ENCODE results near the gene PGBD5. TPM values are rescaled to one million over a fixed set of nuclear protein-coding genes. Genes with fewer than 3 reads are reported as not detected.

The PGBD5 gene
- polyA plus RNA-seq, 6 donors from 2014 or later: not detected

DNA sequence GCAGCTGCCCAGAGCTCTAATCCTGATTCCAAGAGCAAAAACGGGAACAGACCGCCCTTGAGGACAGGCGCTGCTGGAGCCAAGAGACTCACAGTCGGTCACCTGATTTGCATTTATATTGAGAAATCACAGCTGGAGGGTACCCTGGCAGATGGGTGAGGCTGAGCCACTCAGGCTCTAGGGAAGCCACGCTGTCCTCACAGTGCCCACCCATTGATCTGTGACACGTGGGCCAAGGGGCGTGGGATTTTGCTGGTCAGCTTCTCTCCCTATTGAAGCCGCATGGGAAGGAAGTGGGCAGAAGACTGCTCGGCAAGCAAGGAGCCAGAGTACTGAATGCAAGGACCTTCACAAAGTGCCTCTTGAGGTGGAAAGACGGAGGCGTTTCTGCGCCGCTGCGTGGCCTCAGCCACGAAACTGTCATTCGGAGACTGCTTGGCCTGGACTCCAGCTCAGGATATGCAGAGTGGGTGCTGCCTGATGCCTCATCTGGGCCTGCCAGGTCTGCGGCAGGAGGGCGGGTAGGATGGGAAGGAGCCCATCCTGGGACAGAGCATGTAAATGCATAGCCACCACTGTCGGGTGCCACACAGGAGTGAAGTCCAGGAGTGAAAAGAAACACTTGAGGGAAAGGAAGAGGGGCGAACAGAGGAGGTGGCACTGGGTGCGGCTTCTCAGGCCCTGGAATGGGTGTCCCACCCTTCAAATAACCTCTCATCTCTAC, 139.8 kb downstream of the PGBD5 start:
- H3K27ac Mint-ChIP-seq: peak overlapping the region in 3 of 6 donors; percentile 41 to 88 (median 43)
- ATAC-seq (ENCODE audit: low read depth in 2 of 2) (no peak), DNase-seq (no peak)
- H3K4me3 Mint-ChIP-seq: no peak overlapping the region
- H3K36me3 Mint-ChIP-seq: no peaks in the 10 kb centered on the region
- no peaks in the 10 kb centered on the region for H3K27me3 Mint-ChIP-seq
- peaks cover 0 to 2% (median 0%) of the 10 kb centered on the region in 7 donors for H3K9me3 Mint-ChIP-seq
- peaks cover 44 to 73% (median 73%) of the 10 kb centered on the region in 3 donors for H3K4me1 Mint-ChIP-seq

DNA sequence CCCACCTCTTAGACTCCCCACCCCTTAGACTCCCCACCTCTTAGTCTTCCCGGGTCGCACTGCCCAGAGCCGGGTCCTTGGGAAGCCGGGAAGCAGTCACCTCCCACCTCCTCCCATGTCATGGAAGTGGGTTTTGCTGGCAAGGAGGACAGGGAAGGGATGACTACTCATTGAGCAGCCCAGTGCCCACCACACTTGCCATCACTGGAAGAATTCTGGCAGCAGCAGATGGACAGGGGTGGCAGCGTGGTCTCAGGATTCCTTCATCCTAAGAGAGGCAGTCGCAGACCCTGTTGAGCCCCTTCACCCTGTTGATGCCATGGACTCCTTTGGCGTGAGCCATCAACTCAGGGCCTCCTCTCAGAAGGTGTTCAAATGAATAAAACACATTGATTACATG, 140.8 kb downstream of the PGBD5 start:
- H3K9me3 Mint-ChIP-seq: peaks cover 0 to under 1% (median 0%) of the 10 kb centered on the region in 7 donors
- peak overlapping the region in 4 of 6 donors; percentile 3 to 95 (median 60) for H3K27ac Mint-ChIP-seq
- H3K27me3 Mint-ChIP-seq: no peaks in the 10 kb centered on the region
- peaks cover 42 to 74% (median 73%) of the 10 kb centered on the region in 3 donors for H3K4me1 Mint-ChIP-seq
- no peak for DNase-seq
- no peak overlapping the region for H3K4me3 Mint-ChIP-seq
- no peak for ATAC-seq (ENCODE audit: low read depth in 2 of 2)
- no peaks in the 10 kb centered on the region for H3K36me3 Mint-ChIP-seq

DNA sequence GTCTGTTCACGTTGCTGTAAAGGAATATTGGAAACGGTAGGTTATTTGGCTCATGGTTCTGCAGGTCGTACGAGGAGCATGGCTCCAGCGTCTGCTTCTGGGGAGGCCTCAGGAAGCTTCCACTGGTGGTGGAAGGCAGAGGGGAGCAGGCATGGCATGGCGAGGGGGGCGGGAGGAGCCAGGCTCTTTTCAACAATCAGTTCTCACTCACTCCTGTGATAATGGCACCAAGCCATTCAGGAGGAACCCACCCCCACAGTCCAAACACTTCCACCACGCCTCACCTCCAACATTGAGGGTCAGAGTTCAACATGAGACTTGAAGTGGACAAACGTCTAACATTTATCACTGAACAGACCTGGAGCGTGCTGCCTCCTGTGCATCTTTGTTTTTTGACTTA, 141.2 kb downstream of the PGBD5 start:
- Mint-ChIP-seq H3K4me1 (peaks cover 43 to 74% (median 73%) of the 10 kb centered on the region in 3 donors), H3K36me3 (peaks cover 0 to under 1% of the 10 kb centered on the region in 2 donors), H3K4me3 (no peak overlapping the region), H3K27ac (peak overlapping the region in 2 of 6 donors; percentile 64 to 95), H3K27me3 (no peaks in the 10 kb centered on the region), H3K9me3 (no peaks in the 10 kb centered on the region)
- ATAC-seq (ENCODE audit: low read depth in 2 of 2) (no peak), DNase-seq (no peak)

DNA sequence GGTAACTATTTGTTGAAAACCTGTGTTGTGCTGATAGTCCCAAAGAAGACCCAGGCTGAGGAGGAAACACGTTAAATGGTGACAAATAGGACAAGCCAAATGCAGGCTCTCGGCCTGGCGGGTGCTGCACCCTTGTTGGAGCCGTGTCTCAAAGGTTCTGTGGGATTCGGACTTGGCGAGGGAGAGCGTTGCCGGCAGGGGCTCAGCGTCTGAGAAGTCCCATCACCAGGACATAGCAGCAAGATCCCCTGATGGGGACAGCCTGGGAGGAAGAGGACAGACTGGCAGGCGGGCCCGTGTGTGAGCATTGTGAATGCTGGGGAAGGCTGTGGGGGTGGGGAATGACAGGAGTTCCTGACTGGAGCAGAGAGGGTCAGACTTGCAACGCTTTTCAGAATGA, 142.5 kb downstream of the PGBD5 start:
- ATAC-seq (ENCODE audit: low read depth in 2 of 2) (no peak), DNase-seq (no peak)
- Mint-ChIP-seq H3K9me3 (no peaks in the 10 kb centered on the region), H3K4me1 (peaks cover 43 to 74% (median 73%) of the 10 kb centered on the region in 3 donors), H3K4me3 (peak overlapping the region in 2 of 8 donors; percentile 54 to 67), H3K27ac (peak overlapping the region in 4 of 6 donors; percentile 48 to 89 (median 70)), H3K27me3 (no peaks in the 10 kb centered on the region), H3K36me3 (peaks cover 0 to 6% of the 10 kb centered on the region in 2 donors)

GRCh38 chr1:230282157-230282556, 144.0 kb downstream of the PGBD5 start:
- H3K27me3 Mint-ChIP-seq: no peaks in the 10 kb centered on the region
- H3K4me1 Mint-ChIP-seq: peaks cover 49 to 80% (median 76%) of the 10 kb centered on the region in 3 donors
- peak; percentile 46 for DNase-seq
- H3K4me3 Mint-ChIP-seq: peak overlapping the region in 7 of 8 donors; percentile 63 to 89 (median 83)
- no peaks in the 10 kb centered on the region for H3K9me3 Mint-ChIP-seq
- ATAC-seq (ENCODE audit: low read depth in 2 of 2): peak; percentile 78 to 81
- peak overlapping the region; percentile 15 to 94 (median 78) for H3K27ac Mint-ChIP-seq
- peaks cover 5 to 6% of the 10 kb centered on the region in 2 donors for H3K36me3 Mint-ChIP-seq

DNA sequence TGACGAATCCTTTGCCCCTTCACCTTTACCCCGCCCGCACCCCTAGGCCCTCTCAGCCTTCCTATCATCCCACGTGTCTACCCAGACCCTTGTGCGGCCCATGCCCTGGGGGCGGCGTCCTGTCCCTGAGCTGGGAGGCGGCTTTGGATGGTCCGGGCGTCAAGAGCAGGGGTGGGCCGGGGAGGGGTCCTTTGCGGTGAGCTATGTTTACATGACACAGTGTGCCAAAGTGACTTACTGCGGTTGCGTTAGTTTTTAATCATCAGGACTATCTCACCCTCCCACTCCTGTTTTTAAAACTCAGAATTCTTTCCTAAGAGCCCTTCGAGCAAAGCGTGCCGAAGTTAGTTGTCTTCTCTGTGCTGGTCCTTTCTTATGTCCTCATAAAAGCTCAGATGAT, 144.6 kb downstream of the PGBD5 start:
- H3K27ac Mint-ChIP-seq: peak overlapping the region; percentile 43 to 95 (median 77)
- peaks cover 5 to 6% of the 10 kb centered on the region in 2 donors for H3K36me3 Mint-ChIP-seq
- H3K4me3 Mint-ChIP-seq: peak overlapping the region in 6 of 8 donors; percentile 17 to 89 (median 79)
- ATAC-seq (ENCODE audit: low read depth in 2 of 2) (no peak), DNase-seq (no peak)
- peaks cover 52 to 86% (median 81%) of the 10 kb centered on the region in 3 donors for H3K4me1 Mint-ChIP-seq
- H3K9me3 Mint-ChIP-seq: no peaks in the 10 kb centered on the region
- H3K27me3 Mint-ChIP-seq: no peaks in the 10 kb centered on the region

DNA sequence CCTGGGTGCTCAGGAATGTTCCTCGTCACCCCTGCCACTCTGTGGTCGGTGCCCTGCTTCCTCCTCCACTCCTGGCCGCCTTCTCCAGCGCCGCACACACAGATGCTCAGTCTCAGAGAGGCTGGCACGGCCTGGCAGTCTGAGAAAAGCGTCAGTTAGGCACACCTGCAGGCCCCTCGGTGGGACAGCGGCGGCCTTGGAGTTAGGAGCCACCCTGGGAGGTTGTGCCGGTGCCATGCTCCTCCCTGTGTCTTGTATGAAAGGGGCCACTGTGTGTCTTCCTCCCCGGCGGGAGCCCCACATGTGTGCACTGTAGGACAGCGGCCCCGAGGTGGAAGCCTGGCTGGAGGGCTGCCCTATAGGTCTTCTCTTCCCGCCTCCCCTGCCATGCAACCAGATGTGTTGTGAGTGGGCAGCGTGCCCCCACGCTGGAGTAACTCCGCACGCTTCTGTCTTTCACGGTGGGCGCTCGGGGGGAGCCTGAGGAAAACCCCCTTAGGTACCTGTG, 145.2 kb downstream of the PGBD5 start:
- Mint-ChIP-seq H3K4me3 (peak overlapping the region in 7 of 8 donors; percentile 15 to 89 (median 69)), H3K9me3 (no peaks in the 10 kb centered on the region), H3K4me1 (peaks cover 58 to 91% (median 79%) of the 10 kb centered on the region in 3 donors), H3K36me3 (peaks cover 5 to 6% of the 10 kb centered on the region in 2 donors), H3K27me3 (no peaks in the 10 kb centered on the region), H3K27ac (peak overlapping the region in 5 of 6 donors; percentile 70 to 95 (median 78))
- peak; percentile 9 to 22 for ATAC-seq (ENCODE audit: low read depth in 2 of 2)
- DNase-seq: no peak

DNA sequence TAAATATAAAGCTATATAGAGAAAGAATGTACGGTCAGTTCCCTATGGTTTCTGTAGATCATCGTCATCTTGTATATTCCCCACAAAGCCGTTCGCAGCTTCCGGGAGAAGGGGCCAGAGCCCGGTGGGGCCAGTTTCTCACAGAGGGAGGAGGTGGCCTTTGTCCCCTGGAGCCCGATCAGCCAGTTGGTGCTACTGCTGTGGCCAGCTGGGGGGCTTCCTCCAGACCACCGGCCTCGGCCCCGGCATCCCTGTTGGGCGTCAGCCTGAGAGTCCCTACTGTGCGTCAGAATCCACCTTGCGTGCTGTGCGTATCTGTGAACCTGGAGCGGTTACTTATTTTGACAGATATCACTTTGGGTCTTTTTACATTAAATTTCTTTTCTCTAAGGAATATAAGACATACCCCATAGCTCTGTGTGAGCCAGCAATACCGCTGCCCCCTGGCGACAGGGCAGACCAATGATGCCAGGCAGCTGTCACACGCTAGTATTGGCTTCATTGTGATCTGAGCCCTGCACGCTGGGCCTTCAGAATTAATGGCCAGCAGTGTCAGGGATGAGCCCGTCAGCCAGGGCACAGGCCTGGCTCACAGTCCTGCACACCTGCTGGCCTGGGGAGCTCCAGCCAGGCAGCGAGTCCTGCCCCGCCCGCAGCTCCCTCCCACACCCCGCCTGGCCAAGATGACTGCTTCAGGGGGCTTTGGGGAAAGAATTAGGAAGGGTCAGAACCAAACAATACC, 145.9 kb downstream of the PGBD5 start:
- peaks cover 58 to 91% (median 79%) of the 10 kb centered on the region in 3 donors for H3K4me1 Mint-ChIP-seq

DNA sequence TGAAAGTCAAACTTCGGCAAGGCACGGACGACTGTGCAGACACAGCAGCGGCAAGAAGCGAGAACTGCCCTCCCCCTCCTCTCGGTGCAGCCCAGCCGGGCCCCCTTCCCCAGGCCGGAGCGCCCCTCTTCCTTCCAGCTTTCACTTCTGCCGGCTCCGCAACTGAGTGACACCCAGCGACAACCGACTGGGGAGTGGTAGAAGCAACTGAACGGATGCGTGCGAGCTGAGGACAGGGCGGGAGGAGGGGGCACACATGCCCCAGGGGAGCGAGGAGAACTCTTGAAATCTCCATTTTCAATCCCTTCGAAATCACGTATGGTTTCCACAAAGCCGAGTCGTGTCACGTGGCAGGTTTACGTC, 146.6 kb downstream of the PGBD5 start:
- Mint-ChIP-seq H3K4me1 (peaks cover 56 to 88% (median 74%) of the 10 kb centered on the region in 3 donors), H3K36me3 (peaks cover 5 to 6% of the 10 kb centered on the region in 2 donors), H3K27ac (peak overlapping the region in 5 of 6 donors; percentile 16 to 95 (median 78)), H3K9me3 (no peaks in the 10 kb centered on the region), H3K4me3 (peak overlapping the region in 7 of 8 donors; percentile 38 to 84 (median 66)), H3K27me3 (no peaks in the 10 kb centered on the region)
- DNase-seq (no peak), ATAC-seq (ENCODE audit: low read depth in 2 of 2) (no peak)

More for the DNA sequence above, 145.9 kb downstream of the PGBD5 start:
- peaks cover 5 to 6% of the 10 kb centered on the region in 2 donors for H3K36me3 Mint-ChIP-seq
- no peaks in the 10 kb centered on the region for H3K9me3 Mint-ChIP-seq
- ATAC-seq (ENCODE audit: low read depth in 2 of 2) (no peak), DNase-seq (no peak)
- no peaks in the 10 kb centered on the region for H3K27me3 Mint-ChIP-seq
- H3K27ac Mint-ChIP-seq: peak overlapping the region in 5 of 6 donors; percentile 27 to 95 (median 78)
- peak overlapping the region in 6 of 8 donors; percentile 38 to 84 (median 67) for H3K4me3 Mint-ChIP-seq

DNA sequence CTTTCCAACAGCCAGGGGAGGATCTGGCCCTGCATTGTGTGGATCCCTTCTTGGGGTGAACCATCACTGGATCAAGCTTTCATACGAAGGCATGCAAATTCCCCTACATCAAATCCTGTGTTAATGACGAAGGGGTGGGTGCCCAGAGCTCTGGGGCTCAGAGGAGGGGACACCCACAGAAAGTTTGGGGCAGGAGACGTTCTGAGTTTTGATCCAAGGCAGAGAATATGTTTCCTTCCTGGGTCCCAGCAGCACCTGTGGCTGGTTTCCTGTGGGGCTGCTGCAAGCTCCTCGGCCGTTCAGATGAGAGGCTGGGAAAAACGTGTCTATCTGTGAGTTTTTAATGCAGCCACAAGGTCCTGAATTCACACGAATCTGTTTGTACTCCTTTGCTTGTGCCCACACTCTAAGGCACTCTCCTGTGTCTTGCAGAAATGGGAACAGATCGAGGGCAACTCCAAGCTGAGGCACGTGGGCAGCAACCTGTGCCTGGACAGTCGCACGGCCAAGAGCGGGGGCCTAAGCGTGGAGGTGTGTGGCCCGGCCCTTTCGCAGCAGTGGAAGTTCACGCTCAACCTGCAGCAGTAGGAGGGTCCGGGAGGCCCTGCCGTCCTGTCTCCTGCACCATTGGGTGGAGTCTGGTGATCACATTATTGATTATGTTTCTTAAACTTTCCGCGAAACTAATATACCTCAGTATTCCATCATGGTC, 147.1 kb downstream of the PGBD5 start:
- Mint-ChIP-seq H3K4me1 (peaks cover 60 to 88% (median 73%) of the 10 kb centered on the region in 3 donors), H3K27me3 (no peaks in the 10 kb centered on the region), H3K4me3 (peak overlapping the region; percentile 48 to 84 (median 68)), H3K36me3 (peaks cover 5 to 6% of the 10 kb centered on the region in 2 donors), H3K9me3 (no peaks in the 10 kb centered on the region), H3K27ac (peak overlapping the region; percentile 47 to 95 (median 82))
- DNase-seq (no peak), ATAC-seq (ENCODE audit: low read depth in 2 of 2) (no peak)

DNA sequence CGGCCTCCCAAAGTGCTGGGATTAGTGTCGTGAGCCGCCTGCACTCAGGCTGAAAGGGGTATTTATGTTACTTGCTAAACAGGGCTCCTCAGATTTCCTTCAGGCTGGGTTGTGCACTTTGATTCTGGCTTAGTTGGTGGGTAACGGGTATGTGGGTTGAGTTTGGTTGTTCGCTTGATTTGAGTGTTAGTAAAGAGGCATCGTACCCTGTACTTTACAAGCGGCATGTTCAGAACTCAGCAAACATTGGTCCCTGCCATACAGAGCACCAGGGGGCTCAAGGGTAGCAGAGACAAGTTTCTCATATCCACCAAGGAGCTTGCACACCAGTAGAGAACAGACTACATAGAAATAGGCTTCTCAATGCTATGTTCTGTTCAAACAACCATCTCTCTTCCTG, 147.8 kb downstream of the PGBD5 start:
- Mint-ChIP-seq H3K4me1 (peaks cover 62 to 88% (median 75%) of the 10 kb centered on the region in 3 donors), H3K9me3 (no peaks in the 10 kb centered on the region), H3K4me3 (peak overlapping the region in 7 of 8 donors; percentile 45 to 84 (median 63)), H3K27ac (peak overlapping the region; percentile 47 to 95 (median 80)), H3K27me3 (no peaks in the 10 kb centered on the region), H3K36me3 (peaks cover 5 to 6% of the 10 kb centered on the region in 2 donors)
- DNase-seq (no peak), ATAC-seq (ENCODE audit: low read depth in 2 of 2) (no peak)

DNA sequence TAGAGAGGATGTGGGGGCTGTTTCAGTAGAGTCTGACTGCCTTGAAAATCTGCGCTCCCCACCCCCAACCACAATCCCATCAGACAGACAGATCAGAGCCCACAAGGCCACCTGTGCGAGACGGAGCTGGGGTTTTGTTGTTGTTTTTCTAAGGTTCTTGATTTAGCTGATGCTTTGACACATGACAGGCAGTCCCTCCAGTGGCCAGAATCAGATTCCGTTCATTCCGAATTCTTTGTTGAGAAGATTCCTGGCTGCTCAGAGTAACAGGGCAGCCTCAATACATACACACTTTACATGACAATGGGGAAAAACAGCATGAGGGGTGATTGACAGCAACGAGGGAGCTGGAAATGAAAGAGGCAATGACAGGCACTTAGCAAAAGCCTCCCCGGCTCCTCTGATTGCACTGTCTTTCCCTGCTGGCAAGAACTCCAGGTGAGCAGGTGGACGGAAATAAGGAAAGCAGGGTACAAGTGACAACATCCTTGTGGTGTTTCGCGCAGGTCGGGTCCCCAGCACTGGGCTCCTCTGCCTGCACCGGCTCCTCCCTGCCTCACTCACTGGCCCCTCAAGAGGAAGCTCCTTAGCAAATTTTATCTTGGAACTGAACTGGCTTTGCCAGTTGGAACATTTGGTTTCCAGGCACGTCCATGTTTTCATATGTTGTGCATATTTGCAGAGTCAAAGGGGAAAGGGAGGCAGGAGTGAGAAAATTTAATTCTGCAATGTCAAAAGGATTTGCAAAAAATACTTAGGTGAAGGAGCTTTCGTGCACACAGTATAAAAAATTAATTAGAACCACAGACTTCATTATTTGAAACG, 148.7 kb downstream of the PGBD5 start:
- Mint-ChIP-seq H3K9me3 (no peaks in the 10 kb centered on the region), H3K36me3 (peaks cover 5 to 6% of the 10 kb centered on the region in 2 donors), H3K4me1 (peaks cover 68 to 88% (median 83%) of the 10 kb centered on the region in 3 donors), H3K27ac (peak overlapping the region in 5 of 6 donors; percentile 51 to 95 (median 79)), H3K4me3 (peak overlapping the region; percentile 30 to 79 (median 72)), H3K27me3 (no peaks in the 10 kb centered on the region)
- DNase-seq (peak; percentile 58), ATAC-seq (ENCODE audit: low read depth in 2 of 2) (peak; percentile 62 to 67)

Data from naive B cell (primary cell).